Brain microvascular endothelial cell (primary cell): ENCODE data around the gene ATP8A2.

Experiments
- DNase-seq: peaks from one replicate; pipeline ENCODE4 v3.0.0-alpha.2; 2020
- H3K27ac ChIP-seq: fragments of 250-450 bp; sonication (Bioruptor Pico); 2 replicates; pipeline ENCODE4 v1.5.1; 2020; ENCODE audit warnings: mild to moderate bottlenecking, moderate library complexity
- H3K27me3 ChIP-seq: fragments of 250-450 bp; sonication (Bioruptor Pico); replicated peaks from 2 replicates; pipeline ENCODE4 v1.5.1; 2020; ENCODE audit warnings: mild to moderate bottlenecking
- H3K36me3 ChIP-seq: fragments of 250-450 bp; sonication (Bioruptor Pico); replicated peaks from 2 replicates; pipeline ENCODE4 v1.5.1; 2020; ENCODE audit warnings: mild to moderate bottlenecking
- H3K4me3 ChIP-seq: 2 replicates; pipeline ENCODE4 v1.5.1; 2011; ENCODE audit warnings: low read depth, mild to moderate bottlenecking, control low read depth, low read length, moderate library complexity
- in situ Hi-C: cut with HindIII; loops from 2 replicates; pipeline ENCODE4 v1.10.0; 2017; ENCODE audit warnings: low sequenced_read_pairs, low pct_ligation_motif_present
- TF ChIP-seq, protein P1 (sequence below): IDR thresholded peaks from 2 replicates; pipeline ENCODE4 v1.5.1; 2011; ENCODE audit warnings: low read depth, mild to moderate bottlenecking, moderate library complexity, low read length, control low read depth, inconsistent platforms; ENCODE audit errors: missing control alignments

The ATP8A2 gene

DNA sequence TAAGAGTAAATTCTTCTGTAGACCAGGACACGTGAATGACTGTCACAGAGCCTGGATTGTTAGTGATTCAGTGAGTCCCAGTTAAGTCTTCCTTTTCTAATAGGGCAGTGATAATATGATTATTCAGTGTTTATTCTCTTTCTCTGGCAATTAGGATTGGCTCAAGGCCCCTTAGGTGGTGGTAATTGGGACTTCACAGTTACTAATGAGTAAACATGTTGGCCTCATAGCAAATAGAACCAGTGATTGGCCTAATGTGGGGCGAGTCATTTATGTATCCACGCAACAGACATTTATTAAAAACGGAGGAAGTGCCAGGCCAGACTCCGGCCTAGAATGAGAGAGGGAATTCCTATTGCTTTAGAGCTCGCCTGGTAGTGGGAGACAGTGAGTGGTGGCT, 607.6 kb downstream of the ATP8A2 start:
- H3K27ac ChIP-seq: no peak overlapping the region
- TF ChIP-seq, protein P1, sequence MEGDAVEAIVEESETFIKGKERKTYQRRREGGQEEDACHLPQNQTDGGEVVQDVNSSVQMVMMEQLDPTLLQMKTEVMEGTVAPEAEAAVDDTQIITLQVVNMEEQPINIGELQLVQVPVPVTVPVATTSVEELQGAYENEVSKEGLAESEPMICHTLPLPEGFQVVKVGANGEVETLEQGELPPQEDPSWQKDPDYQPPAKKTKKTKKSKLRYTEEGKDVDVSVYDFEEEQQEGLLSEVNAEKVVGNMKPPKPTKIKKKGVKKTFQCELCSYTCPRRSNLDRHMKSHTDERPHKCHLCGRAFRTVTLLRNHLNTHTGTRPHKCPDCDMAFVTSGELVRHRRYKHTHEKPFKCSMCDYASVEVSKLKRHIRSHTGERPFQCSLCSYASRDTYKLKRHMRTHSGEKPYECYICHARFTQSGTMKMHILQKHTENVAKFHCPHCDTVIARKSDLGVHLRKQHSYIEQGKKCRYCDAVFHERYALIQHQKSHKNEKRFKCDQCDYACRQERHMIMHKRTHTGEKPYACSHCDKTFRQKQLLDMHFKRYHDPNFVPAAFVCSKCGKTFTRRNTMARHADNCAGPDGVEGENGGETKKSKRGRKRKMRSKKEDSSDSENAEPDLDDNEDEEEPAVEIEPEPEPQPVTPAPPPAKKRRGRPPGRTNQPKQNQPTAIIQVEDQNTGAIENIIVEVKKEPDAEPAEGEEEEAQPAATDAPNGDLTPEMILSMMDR: no peak
- no peak for DNase-seq
- H3K4me3 ChIP-seq: no peak overlapping the region
- no peaks in the 10 kb centered on the region for H3K36me3 ChIP-seq
- in situ Hi-C loops: no loop called here
- H3K27me3 ChIP-seq: no peaks in the 10 kb centered on the region

DNA sequence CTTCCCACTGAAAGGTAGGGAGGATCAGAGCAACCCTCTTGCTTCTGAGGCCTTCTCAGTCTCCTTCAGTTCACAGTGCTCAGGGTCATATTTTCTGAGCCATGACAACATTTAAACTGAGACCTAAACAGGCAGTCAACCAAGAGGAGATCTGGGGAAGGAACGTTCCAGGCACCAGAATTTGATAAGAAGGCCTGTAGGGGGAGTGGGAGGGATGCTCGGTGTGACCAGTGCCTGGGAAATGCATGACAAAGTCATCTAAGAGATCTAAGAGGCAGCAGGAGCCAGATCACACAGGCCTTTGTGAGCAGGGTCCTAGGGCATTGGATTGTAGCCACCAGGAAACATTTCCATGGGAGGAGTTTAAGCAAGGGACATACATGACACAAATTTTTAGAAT, 608.5 kb downstream of the ATP8A2 start:
- H3K36me3 ChIP-seq: no peaks in the 10 kb centered on the region
- peak; percentile 49 for DNase-seq
- H3K27me3 ChIP-seq: no peaks in the 10 kb centered on the region
- no peak overlapping the region for H3K27ac ChIP-seq
- in situ Hi-C loops: no loop called here
- TF ChIP-seq, protein P1: peak; percentile 71
- no peak overlapping the region for H3K4me3 ChIP-seq

- Histone ChIP-seq H3K27me3 (no peaks in the 10 kb centered on the region), H3K27ac (no peak overlapping the region), H3K36me3 (no peaks in the 10 kb centered on the region), H3K4me3 (no peak overlapping the region)
- in situ Hi-C loops: no loop called here
- TF ChIP-seq, protein P1: no peak
- no peak for DNase-seq
These were observed 609.3 kb downstream of the ATP8A2 start for GRCh38 chr13:25981060-25981459.

- Histone ChIP-seq H3K27ac (no peak overlapping the region), H3K36me3 (no peaks in the 10 kb centered on the region), H3K27me3 (no peaks in the 10 kb centered on the region), H3K4me3 (no peak overlapping the region)
- no peak for DNase-seq
- in situ Hi-C loops: no loop called here
- TF ChIP-seq, protein P1: no peak
These were observed 611.1 kb downstream of the ATP8A2 start for GRCh38 chr13:25982907-25983306.

DNA sequence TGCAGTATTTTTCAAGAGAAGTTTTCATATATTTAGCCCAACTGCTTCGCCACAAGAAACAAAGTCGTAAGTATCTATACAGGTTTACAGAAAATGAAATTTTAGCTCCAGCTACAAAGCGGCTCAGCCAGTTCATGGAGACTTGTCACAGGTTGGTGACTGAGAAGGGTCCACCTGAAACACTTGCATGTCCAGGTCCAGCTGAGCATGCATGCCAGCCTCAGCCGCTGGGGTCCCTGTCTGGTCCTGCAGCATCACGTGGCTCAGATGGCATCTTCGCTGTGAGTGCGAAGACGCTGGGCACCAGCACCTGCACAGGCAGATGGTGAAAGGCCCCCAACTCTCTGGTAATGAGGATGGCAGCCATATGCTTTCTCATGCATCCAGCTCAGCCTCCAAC, 616.2 kb downstream of the ATP8A2 start:
- Histone ChIP-seq H3K4me3 (no peak overlapping the region), H3K36me3 (no peaks in the 10 kb centered on the region), H3K27me3 (no peaks in the 10 kb centered on the region), H3K27ac (no peak overlapping the region)
- in situ Hi-C loops: no loop called here
- TF ChIP-seq, protein P1: no peak
- DNase-seq: no peak

GRCh38 chr13:25988661-25989060, 616.9 kb downstream of the ATP8A2 start:
- TF ChIP-seq, protein P1: no peak
- no peak overlapping the region for H3K4me3 ChIP-seq
- no peaks in the 10 kb centered on the region for H3K36me3 ChIP-seq
- peak; percentile 34 for DNase-seq
- in situ Hi-C loops: no loop called here
- H3K27me3 ChIP-seq: no peaks in the 10 kb centered on the region
- H3K27ac ChIP-seq: no peak overlapping the region
